T-helper 1 cell treated with Interleukin-12 subunit alpha and Interleukin-12 subunit beta and Interleukin-4 antibody, amounts not matched to agents 30 ng/mL and 1 ng/mL, for 36 hours (primary cell): Measurements from ENCODE around the gene FN3K. TPM values are rescaled to one million over a fixed set of nuclear protein-coding genes. Genes with fewer than 3 reads are reported as not detected.
"Not testable (repeated sequence)": the region's sequence is repeated elsewhere in the genome, so short reads cannot be mapped to it uniquely, and the experiment has no call there.

Source experiments
- intact Hi-C: fragments of 100-400 bp; cut with micrococcal nuclease; formaldehyde crosslinking; loops from one replicate; pipeline ENCODE4 v1.15.1; 2024
- total RNA-seq: library from RNA; stranded (reverse); gene quantifications from 2 replicates; pipeline ENCODE4 v1.2.3, GENCODE V29; 2022

The FN3K gene
- total RNA-seq, 1 donor from 2014 or later = 4.7 TPM

GRCh38 chr17:82769041-82769440 is 33.6 kb downstream of the FN3K start:
- intact Hi-C loops = no loop called here

GRCh38 chr17:82772026-82772425 is 36.6 kb downstream of the FN3K start:
- intact Hi-C loops = loop anchor here (10.0 kb wide), 1 partner anchor 417 kb away; the partner anchor contains the start of gene TEX19

GRCh38 chr17:82774456-82774855 is 39.0 kb downstream of the FN3K start:
- intact Hi-C loops = loop anchor here (1.0 to 10.0 kb wide), 2 partner anchors 106 to 420 kb away; partner anchors contain the start of gene TEX19

GRCh38 chr17:82775001-82775823 is 39.8 kb downstream of the FN3K start:
- intact Hi-C loops = loop anchor here (10.0 kb wide), 1 partner anchor 420 kb away; the partner anchor contains the start of gene TEX19

- intact Hi-C loops = loop anchor here (10.0 kb wide), 1 partner anchor 422 kb away; the partner anchor contains the start of gene TEX19
These were observed 41.0 kb downstream of the FN3K start for GRCh38 chr17:82776454-82776853.

- intact Hi-C loops = loop anchor here (10.0 kb wide), 1 partner anchor 423 kb away; the partner anchor contains the start of gene TEX19
These were observed 42.5 kb downstream of the FN3K start for GRCh38 chr17:82777778-82778375.

- intact Hi-C loops = loop anchor here (10.0 kb wide), 1 partner anchor 425 kb away; the partner anchor contains the start of gene TEX19
These were observed 44.1 kb downstream of the FN3K start for GRCh38 chr17:82779541-82779940.

- intact Hi-C loops = loop anchor here (5.0 kb wide), 1 partner anchor 302 kb away; no protein-coding TSS in a partner anchor
These were observed 44.8 kb downstream of the FN3K start for GRCh38 chr17:82780195-82780594.

- intact Hi-C loops = loop anchor here (5.0 kb wide), 1 partner anchor 301 kb away; no protein-coding TSS in a partner anchor
These were observed 45.8 kb downstream of the FN3K start for GRCh38 chr17:82780971-82781893.

- intact Hi-C loops = loop anchor here (1.0 to 5.0 kb wide), 6 partner anchors 78 to 300 kb away; no protein-coding TSS in a partner anchor
These were observed 46.5 kb downstream of the FN3K start for GRCh38 chr17:82781894-82782274.

- intact Hi-C loops = loop anchor here (1.0 to 5.0 kb wide), 6 partner anchors 78 to 300 kb away; no protein-coding TSS in a partner anchor
These were observed 47.3 kb downstream of the FN3K start for GRCh38 chr17:82782657-82783207.

GRCh38 chr17:82783498-82783897 is 48.1 kb downstream of the FN3K start:
- intact Hi-C loops = loop anchor here (2.0 to 5.0 kb wide), 2 partner anchors 109 to 299 kb away; no protein-coding TSS in a partner anchor

- intact Hi-C loops = not testable (repeated sequence)
These were observed 50.2 kb downstream of the FN3K start for GRCh38 chr17:82785581-82785980.

GRCh38 chr17:82786427-82786826 is 51.0 kb downstream of the FN3K start:
- intact Hi-C loops = no loop called here

GRCh38 chr17:82787081-82787848 is 51.9 kb downstream of the FN3K start:
- intact Hi-C loops = no loop called here

- intact Hi-C loops = no loop called here
These were observed 53.0 kb downstream of the FN3K start for GRCh38 chr17:82788206-82789001.

GRCh38 chr17:82789051-82789592 is 53.7 kb downstream of the FN3K start:
- intact Hi-C loops = no loop called here

GRCh38 chr17:82789806-82790205 is 54.4 kb downstream of the FN3K start:
- intact Hi-C loops = no loop called here

GRCh38 chr17:82790391-82790790 is 55.0 kb downstream of the FN3K start:
- intact Hi-C loops = no loop called here
